CD14-positive monocyte (primary cell): ENCODE measurements around the gene LDLRAD4. TPM values are rescaled to one million over a fixed set of nuclear protein-coding genes. Genes with fewer than 3 reads are reported as not detected.
A peak's percentile ranks its signal among the peaks of the same experiment; 100 is the strongest.

Source experiments
- DNase-seq, 3 donors: peaks; one replicate each; pipeline ENCODE4 v3.0.0-alpha.2; 2011 to 2022
- H2AFZ ChIP-seq: 2 replicates; pipeline ENCODE4 v1.6.0; 2012; ENCODE audit warnings: mild to moderate bottlenecking, low read depth, low read length, inconsistent platforms; ENCODE audit not compliant: insufficient read depth, poor library complexity, severe bottlenecking
- H3K27ac ChIP-seq, 2 donors: 1 replicate in 1 of 2; 2 replicates in 1 of 2; pipeline ENCODE4 v1.5.1; 2012 to 2013; ENCODE audit warnings: low read length in 2 of 2, control low read depth in 1 of 2, inconsistent platforms in 1 of 2, low read depth in 1 of 2, mild to moderate bottlenecking in 1 of 2
- H3K27me3 ChIP-seq, 2 donors: one replicate each; pipeline versions ENCODE4 v1.6.0 to v1.6.1; 2011 to 2013; ENCODE audit warnings: low read length in 2 of 2; ENCODE audit not compliant: control insufficient read depth in 2 of 2, insufficient read depth in 2 of 2
- H3K36me3 ChIP-seq, 2 donors: replicated peaks in 1 of 2; 1 replicate in 1 of 2; 2 replicates in 1 of 2; pipeline versions ENCODE4 v1.5.1 to v1.6.1; 2012 to 2013; ENCODE audit warnings: low read length in 2 of 2, control low read depth in 1 of 2, inconsistent platforms in 1 of 2, mild to moderate bottlenecking in 1 of 2; ENCODE audit not compliant: insufficient read depth in 2 of 2, control insufficient read depth in 1 of 2
- H3K4me1 ChIP-seq, 2 donors: 1 replicate in 1 of 2; 2 replicates in 1 of 2; pipeline versions ENCODE4 v1.5.1 to v1.6.1; 2012 to 2013; ENCODE audit warnings: low read length in 2 of 2, control low read depth in 1 of 2, inconsistent platforms in 1 of 2, mild to moderate bottlenecking in 1 of 2, moderate library complexity in 1 of 2; ENCODE audit not compliant: insufficient read depth in 2 of 2, control insufficient read depth in 1 of 2
- H3K4me2 ChIP-seq: replicated peaks from 2 replicates; pipeline ENCODE3; 2012; ENCODE audit warnings: low read length, moderate library complexity, mild to moderate bottlenecking; ENCODE audit not compliant: poor library complexity, severe bottlenecking; ENCODE audit errors: extremely low read depth
- H3K4me3 ChIP-seq, 3 experiments: fragments of 200-600 bp in 1 of 3; sonication (generic) in 1 of 3; replicated peaks in 1 of 3; 1 replicate in 2 of 3; 2 replicates in 1 of 3; pipeline ENCODE4 v1.5.1; 2011 to 2013; ENCODE audit warnings: low read length in 3 of 3, mild to moderate bottlenecking in 3 of 3, control low read depth in 2 of 3, low read depth in 2 of 3, inconsistent platforms in 1 of 3, moderate library complexity in 1 of 3
- H3K79me2 ChIP-seq: 2 replicates; pipeline ENCODE4 v1.6.0; 2012; ENCODE audit warnings: mild to moderate bottlenecking, control low read depth, inconsistent platforms, low read length, moderate library complexity; ENCODE audit not compliant: insufficient read depth
- H3K9ac ChIP-seq: 2 replicates; pipeline ENCODE4 v1.6.0; 2017; ENCODE audit warnings: low read length, mild to moderate bottlenecking; ENCODE audit not compliant: insufficient read depth, poor library complexity, severe bottlenecking
- H3K9me3 ChIP-seq, 2 donors: replicated peaks in 1 of 2; 1 replicate in 1 of 2; 2 replicates in 1 of 2; pipeline versions ENCODE4 v1.5.1 to v1.6.1; 2012 to 2013; ENCODE audit warnings: low read length in 2 of 2, control low read depth in 1 of 2; ENCODE audit not compliant: control insufficient read depth in 1 of 2, insufficient read depth in 1 of 2
- H4K20me1 ChIP-seq: 2 replicates; pipeline ENCODE4 v1.6.0; 2012; ENCODE audit warnings: mild to moderate bottlenecking, low read length, control low read depth, moderate library complexity; ENCODE audit not compliant: insufficient read depth
- H3K27ac Mint-ChIP-seq, 7 donors: one replicate each; pipeline ENCODE4 v1.8.0; 2020; ENCODE audit warnings: mild to moderate bottlenecking in 7 of 7, mixed read lengths in 7 of 7, moderate library complexity in 6 of 7, inconsistent platforms in 2 of 7
- H3K27me3 Mint-ChIP-seq, 3 donors: one replicate each; pipeline ENCODE4 v1.8.0; 2021 to 2022; ENCODE audit warnings: low read depth in 3 of 3, mild to moderate bottlenecking in 3 of 3, mixed read lengths in 3 of 3, moderate library complexity in 3 of 3, inconsistent platforms in 1 of 3
- H3K36me3 Mint-ChIP-seq, 2 donors: one replicate each; pipeline ENCODE4 v1.8.0; 2020; ENCODE audit warnings: mixed read lengths in 2 of 2, inconsistent platforms in 1 of 2, mild to moderate bottlenecking in 1 of 2
- H3K4me1 Mint-ChIP-seq: one replicate; pipeline ENCODE4 v1.8.0; 2020; ENCODE audit warnings: mild to moderate bottlenecking, mixed read lengths
- H3K4me3 Mint-ChIP-seq, 2 donors: one replicate each; pipeline ENCODE4 v1.8.0; 2020; ENCODE audit warnings: mild to moderate bottlenecking in 2 of 2, mixed read lengths in 2 of 2, moderate library complexity in 1 of 2
- H3K9me3 Mint-ChIP-seq, 7 donors: one replicate each; pipeline ENCODE4 v1.8.0; 2020 to 2022; ENCODE audit warnings: mixed read lengths in 7 of 7, mild to moderate bottlenecking in 6 of 7, moderate library complexity in 6 of 7, inconsistent platforms in 2 of 7
- CTCF ChIP-seq: fragments of 200-600 bp; IDR thresholded peaks from one replicate; pipeline ENCODE4 v1.8.0; 2022; ENCODE audit warnings: antibody characterized with exemption, mild to moderate bottlenecking
- WGBS: methylation state at CpG from one replicate; pipeline ENCODE4 v1.1.5; 2013; ENCODE audit warnings: missing lambda C conversion rate; ENCODE audit not compliant: insufficient coverage; 5-methylcytosine and 5-hydroxymethylcytosine counted together
- intact Hi-C, 2 donors: fragments of 100-400 bp; cut with micrococcal nuclease; formaldehyde crosslinking; loops; one replicate each; pipeline versions ENCODE4 v1.15.0 to v1.15.1; 2023
- polyA plus RNA-seq, 3 donors: library from polyadenylated mRNA; depleted of rRNA in 1 of 3; unstranded in 2 of 3; stranded (reverse) in 1 of 3; fragments of 300-500 nt in 2 of 3; fragments of >200 nt in 1 of 3; fragmentation: Illumina TruSeq in 2 of 3; gene quantifications; 1 replicate in 2 of 3; 2 replicates in 1 of 3; pipeline ENCODE4 v1.2.3, GENCODE V29; 2012 to 2021

Gene LDLRAD4
- polyA plus RNA-seq, 3 donors = 13.5 to 15.4 (median 13.8) TPM

- Histone ChIP-seq H4K20me1 (peaks cover 16% of the 10 kb centered on the region), H3K79me2 (no peaks in the 10 kb centered on the region), H3K9me3 (no peaks in the 10 kb centered on the region), H2AFZ (no peak overlapping the region), H3K36me3 (no peaks in the 10 kb centered on the region), H3K4me2 (no peak overlapping the region), H3K4me1 (peaks cover 17 to 39% of the 10 kb centered on the region in 2 donors), H3K9ac (no peak overlapping the region), H3K27ac (no peak overlapping the region), H3K27me3 (no peaks in the 10 kb centered on the region), H3K4me3 (no peak overlapping the region)
- 97% methylated on average over 10 of the region's 16 CpGs for WGBS
- no peak for DNase-seq
- TF ChIP-seq CTCF = no peak
- Mint-ChIP-seq H3K36me3 (no peaks in the 10 kb centered on the region), H3K27ac (peak overlapping the region in 3 of 7 donors; percentile 24 to 75 (median 70)), H3K9me3 (peaks cover 0 to 1% (median 0%) of the 10 kb centered on the region in 7 donors), H3K4me1 (peaks cover 52% of the 10 kb centered on the region), H3K4me3 (no peak overlapping the region), H3K27me3 (peaks cover 4 to 8% (median 4%) of the 10 kb centered on the region in 3 donors)
- intact Hi-C loops = loop anchor here in 1 of 2 donors (10.0 kb wide), 1 partner anchor 194 kb away; no protein-coding TSS in a partner anchor
Observed at GRCh38 chr18:13370995-13371625, 152.6 kb downstream of the LDLRAD4 start.

GRCh38 chr18:13371689-13372418 is 153.3 kb downstream of the LDLRAD4 start:
- TF ChIP-seq CTCF = no peak
- Histone ChIP-seq H3K79me2 (no peaks in the 10 kb centered on the region), H2AFZ (no peak overlapping the region), H4K20me1 (peaks cover 20% of the 10 kb centered on the region), H3K36me3 (no peaks in the 10 kb centered on the region), H3K27me3 (no peaks in the 10 kb centered on the region), H3K9ac (no peak overlapping the region), H3K4me3 (no peak overlapping the region), H3K27ac (no peak overlapping the region), H3K4me2 (no peak overlapping the region), H3K4me1 (peaks cover 15 to 38% of the 10 kb centered on the region in 2 donors), H3K9me3 (no peaks in the 10 kb centered on the region)
- peaks cover 48% of the 10 kb centered on the region for H3K4me1 Mint-ChIP-seq
- H3K27me3 Mint-ChIP-seq = peaks cover 4 to 8% (median 4%) of the 10 kb centered on the region in 3 donors
- peaks cover 0 to 1% (median 0%) of the 10 kb centered on the region in 7 donors for H3K9me3 Mint-ChIP-seq
- peak overlapping the region in 5 of 7 donors; percentile 24 to 75 (median 50) for H3K27ac Mint-ChIP-seq
- H3K4me3 Mint-ChIP-seq = no peak overlapping the region
- no peak for DNase-seq
- 20% methylated on average over 1 of the region's 10 CpGs for WGBS
- H3K36me3 Mint-ChIP-seq = no peaks in the 10 kb centered on the region
- intact Hi-C loops = loop anchor here in 1 of 2 donors (10.0 kb wide), 1 partner anchor 193 kb away; no protein-coding TSS in a partner anchor
